ENCODE results near the gene GRM4.
"Not testable (repeated sequence)": the region's sequence is repeated elsewhere in the genome, so short reads cannot be mapped to it uniquely, and the experiment has no call there.

Gene GRM4

DNA sequence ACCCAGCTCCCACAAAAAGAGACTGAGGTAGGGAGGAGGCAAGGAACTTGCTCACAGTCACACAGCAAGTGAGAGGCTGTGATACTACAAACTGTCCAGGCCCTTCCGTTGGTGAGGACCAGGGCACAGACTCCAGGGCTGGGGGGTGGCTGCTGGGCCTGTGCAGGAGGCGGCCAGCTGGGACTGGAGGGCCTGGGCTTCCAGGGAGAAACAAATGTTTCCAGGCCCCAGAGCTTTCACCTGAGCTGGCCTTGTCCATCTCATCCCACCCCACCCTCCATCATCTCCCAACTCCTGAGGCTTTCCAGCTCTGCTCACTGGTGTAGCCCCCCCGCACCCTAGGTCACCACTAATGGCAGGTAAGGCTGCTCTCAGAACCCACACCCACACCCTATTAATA lies 86.0 kb downstream of the GRM4 start:
- no peak for DNase-seq

DNA sequence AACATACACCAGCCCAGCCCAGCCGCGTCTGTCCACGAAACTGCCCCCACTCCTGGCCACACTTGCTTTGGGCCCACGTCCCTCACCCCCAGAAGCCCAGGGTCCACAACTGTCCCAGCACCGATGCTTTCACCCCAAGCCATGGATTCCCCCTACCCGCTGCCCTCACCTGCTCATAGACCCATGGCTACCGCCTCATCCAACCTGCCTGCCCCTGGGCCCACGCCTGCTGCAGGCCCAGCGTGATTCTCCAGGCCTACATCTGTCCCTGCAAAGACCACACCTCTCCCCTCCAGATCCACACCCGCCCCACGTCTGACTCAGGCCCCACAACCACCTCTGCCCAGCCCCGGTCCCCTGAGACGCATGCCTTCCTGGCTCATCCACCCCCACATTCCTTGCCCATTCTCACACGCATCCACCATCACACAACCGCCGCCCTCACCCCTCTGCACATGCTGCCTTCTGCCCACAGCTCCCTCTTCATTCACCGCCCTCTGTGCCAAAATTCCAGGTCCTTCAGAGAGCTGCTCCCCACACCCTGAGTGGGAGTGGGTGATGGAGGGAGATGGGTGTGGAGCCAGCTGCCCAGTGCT lies 86.7 kb downstream of the GRM4 start:
- DNase-seq, result no peak

DNA sequence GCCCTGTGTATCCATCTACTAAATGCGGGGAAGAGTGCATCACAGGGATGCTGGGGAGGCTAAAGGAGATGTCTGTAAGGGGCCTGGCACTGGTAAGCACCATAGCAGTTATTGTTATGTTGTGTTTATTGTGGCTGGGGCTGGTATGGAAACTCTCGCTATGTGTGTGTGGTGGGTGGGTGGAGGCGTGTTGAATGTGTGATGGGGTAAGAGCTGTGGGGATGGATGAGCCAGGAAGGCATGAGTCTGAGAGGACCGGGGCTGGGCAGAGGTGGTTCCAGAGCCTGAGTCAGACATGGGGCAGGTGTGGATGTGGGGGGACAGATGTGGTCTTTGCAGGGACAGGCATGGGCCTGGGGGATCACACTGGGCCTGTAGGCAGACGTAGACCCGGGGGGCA lies 88.1 kb downstream of the GRM4 start:
- no peak for DNase-seq

DNA sequence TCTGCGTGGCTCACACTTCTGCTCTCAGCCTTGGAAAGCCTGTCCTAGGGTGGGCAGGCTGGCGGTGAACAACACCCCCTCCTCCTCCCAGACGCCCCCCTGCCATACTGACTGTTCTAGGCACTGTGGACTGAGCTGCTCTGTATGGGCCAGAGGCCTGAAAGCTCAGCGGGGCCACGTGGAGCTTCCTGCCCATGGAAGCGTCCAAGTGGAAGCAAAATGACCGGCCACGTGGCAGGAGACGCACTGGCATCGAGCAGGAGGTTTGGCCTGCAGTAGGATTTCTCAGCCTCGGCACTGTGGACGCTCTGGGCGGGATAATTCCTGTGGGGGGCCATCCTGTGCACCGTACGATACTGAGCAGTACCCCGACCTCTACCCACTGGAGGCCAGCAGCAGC lies 88.7 kb downstream of the GRM4 start:
- no peak for DNase-seq

DNA sequence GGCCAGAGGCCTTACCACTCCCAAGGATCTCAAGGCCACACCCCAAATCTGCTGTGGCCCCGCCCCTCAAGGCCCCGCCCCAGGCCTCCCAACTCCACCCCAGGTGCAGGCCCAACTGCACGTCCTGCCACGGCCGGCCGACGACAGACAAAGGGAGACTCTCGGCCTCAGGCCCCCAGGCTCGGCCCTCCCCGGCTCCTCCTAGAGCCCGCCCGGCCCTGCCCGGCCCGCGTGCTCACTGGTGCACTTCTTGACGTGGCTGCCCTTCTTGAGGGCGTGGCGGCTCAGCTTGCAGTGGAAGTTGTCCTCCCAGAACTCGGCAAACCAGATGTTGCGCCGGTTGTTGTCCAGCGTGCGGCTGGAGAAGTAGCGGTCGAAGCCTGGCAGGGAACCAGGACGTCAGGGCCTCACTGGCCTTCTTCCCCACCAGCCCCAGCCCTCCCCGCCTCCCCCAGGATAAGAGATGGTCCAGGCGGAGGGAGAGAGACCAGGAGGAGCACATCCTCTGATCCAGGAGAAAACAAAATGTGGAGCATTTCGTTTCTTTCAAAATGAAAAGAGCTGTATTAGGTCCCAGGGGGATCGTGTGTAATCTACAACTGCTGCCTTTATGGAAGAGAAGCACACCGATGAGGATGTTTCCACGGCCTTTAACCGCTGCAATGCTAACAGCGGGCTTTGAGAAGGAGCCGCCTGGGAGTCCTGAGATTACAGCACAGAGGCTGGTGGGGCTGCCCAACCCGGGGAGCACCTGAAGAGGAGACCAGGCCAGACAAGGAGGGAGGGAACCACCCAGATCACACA lies 89.4 kb downstream of the GRM4 start:
- DNase-seq, result no peak

DNA sequence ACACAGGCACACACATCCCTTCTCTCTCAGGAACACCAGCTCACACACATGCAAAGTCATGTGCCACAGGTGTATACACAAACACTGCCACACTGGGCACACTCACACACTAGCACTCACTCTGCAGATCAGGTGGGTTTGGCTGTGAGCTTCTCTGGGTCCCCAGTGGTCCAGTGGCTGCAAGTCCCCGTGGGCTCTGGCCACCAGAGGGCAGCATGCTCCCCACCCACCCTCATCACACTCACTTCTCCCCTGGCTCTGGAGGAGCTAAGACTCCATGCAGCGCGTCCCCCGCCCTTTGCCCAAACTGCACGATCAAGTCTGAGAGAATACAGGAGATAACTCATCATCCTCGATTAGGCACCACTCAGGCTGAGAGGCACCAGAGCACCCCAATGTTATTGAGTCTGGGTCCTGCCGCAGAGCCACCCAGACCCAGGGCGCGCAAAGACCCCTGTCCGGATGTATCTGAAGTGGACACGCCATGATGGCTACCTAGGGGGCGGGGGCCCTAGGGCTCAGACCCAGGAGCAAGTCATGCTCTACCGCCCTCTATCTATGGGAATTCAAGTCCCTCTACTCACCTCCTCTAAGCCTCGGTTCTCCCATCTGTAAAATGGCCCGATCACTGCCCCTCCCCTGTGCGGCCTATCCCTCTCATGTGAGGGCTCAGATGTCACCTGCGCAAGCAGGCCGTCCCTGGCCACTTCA lies 90.5 kb downstream of the GRM4 start:
- peak; percentile 85 for DNase-seq

DNA sequence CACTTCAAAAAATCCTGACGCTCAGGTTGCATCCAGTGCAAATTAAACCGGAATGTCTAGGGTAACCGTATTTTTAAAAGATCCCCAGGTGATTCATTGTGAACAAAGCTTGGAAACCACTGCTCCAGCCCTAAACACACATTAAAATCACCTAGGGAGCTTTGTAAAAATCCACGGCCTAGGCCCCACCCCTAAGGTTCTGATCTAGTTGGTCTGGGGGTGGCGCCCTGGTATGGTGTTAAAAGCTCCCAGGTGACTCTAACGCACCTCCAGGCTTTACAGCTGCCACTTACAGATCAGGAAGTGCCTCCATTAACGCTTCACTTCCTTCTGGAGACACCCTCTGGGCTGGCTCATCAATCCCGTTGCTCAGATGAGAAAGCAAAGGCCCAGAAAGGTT lies 92.2 kb downstream of the GRM4 start:
- no peak for DNase-seq

DNA sequence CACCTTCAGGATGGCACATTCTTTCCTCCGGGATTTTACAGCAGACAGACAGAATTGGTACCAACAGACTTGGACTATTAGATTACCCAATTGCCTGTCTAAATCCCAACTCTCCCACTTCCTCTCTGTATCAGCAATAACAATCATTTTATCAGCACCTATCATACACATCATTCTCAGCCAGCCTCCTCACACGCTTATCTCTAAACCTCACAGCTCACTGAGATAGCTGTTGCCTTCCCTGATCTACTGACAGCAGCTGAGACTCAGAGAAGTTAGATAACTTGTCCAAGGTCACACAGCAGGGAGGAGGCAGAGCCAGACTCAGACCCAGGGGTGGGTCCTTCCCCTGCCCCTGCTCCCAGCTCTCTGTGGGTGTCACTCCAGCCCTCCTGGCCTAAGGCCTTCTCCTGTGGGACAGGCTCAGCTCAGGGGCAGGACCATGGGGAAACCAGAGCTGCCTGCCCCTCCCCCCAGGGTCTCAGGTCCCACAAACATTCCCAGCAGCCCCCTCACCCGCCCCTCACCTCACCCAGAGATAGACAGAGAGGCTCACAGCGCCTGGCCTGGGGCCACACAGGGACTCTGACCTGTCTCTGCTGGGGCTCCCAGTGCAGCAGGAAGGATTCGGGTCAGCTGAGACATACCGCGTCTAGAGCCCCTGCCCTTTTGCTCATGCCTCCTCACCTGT lies 92.8 kb downstream of the GRM4 start:
- DNase-seq, result no peak

DNA sequence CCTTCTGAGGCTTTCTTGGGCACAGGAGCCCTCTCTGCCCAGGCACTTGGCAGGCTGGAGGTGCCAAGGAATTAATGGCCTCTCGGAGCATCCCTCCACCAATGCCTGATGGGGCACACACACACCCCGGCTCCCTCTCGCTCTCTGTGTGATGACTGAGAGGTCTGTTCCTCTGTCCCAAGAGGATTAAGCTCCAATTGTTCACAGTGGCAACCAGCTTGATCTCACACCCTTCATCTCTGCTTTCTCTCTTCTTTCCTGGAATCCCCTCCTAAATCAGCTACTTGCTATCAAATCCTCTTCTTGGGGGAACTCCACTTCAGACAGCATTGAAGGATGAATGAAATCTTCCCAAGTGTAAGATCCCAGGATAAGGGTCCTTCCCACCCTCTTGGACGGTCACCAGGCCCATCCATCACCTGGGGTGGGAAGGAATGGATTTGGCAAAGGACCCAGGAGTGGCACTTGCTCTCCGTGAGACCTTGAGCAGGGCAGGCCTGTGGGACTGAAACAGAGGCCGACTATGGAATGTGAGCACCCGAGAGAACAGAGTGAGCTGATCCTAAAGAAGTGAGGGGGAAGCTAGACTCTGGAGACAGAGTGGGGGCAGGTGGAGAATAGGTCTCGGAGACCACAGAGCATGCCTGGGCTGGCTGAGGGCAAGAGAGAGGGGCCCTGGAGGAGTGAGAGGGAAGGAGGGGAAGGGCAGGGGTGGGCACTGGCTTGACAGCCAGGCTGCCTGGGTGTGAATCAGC lies 93.6 kb downstream of the GRM4 start:
- DNase-seq, result no peak

DNA sequence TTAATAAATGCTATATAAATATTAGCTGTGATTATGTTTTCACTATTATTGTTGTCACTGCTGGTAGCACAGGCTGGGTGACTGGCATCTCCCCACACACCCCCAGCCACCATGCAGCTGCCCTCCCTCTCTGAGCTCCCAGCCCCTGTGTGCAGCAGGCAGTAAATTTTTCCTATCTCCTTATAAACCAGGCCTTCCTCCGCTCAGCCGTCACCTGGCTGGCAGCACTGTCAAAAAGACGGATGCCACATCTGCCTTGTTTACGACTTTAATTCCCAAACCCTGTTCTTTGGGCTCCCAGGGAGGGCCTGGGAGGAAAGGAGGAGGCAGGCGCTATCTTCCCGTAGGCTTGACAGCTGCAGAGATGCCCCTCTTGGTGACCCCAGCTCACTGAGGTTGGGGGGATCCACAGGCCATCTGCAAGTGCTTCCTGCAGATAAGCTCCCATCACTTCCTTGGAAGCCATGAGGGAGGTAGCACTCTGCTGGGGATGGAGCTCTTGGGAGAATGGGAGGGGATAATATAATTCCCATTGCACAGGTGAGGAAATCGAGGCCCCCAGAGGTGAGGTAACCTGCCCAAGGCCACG lies 94.5 kb downstream of the GRM4 start:
- no peak for DNase-seq

DNA sequence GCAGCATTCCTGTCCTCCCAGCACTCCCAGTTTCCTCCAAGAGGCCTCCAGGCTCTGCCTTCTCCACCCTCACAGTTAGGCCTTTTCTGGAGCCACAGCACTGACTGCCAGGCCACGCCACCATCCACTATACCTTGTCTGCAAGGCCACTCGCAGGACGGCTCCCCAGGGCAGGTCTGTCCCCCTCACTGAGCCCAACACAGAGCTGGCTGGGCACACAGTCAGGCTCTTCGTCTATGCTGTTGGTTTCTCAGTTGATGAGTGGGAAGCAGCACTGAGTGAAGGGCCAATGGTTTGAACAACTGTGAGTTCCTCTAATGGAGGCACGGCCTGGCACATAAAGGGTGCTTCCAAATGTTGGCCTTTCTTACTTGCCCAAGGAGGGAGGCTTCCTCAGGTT lies 95.2 kb downstream of the GRM4 start:
- no peak for DNase-seq

DNA sequence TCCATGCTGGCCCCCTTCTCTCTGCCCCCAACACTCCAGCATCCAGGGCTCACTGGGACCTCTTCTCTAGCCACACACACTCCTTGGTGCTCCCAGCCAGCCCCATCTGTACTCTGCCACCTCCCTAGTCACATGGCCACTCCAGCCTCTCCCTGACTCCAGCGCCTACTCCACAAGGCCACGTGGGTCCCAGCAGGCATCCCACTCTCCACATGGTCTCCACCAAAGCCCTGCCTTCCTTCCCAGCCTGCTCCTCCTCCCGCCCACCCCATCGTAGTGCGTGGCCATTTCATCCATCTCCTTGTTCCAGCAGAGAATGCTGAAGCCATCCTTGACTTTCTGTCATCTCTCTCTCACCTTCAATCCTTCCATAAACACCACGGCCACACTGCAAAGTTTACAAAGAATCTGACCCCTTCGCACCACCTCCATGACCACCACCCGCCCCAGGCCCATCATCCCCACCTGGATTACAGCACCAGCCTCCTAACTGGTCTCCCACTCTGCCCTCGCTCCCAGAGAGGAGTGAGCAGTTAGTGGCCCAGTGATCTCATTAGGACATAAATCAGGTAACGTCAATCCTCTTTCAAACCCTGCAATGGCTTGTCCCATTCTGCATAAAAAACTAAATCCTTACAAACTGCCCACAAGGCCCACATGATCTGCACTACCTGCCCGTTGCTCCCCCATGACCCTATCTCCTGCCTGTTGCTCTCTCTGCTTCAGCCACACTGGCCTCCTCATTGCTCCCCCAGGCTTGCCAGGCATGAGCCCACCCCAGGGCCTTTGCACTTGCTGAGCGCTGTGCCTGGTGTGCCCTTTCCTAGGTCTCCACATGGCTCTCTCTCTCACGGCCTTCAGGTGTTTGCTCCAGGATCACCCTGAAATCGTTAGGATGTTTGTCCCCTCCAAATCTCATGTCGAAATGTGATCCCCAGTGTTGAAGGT lies 96.2 kb downstream of the GRM4 start:
- DNase-seq, result no peak

DNA sequence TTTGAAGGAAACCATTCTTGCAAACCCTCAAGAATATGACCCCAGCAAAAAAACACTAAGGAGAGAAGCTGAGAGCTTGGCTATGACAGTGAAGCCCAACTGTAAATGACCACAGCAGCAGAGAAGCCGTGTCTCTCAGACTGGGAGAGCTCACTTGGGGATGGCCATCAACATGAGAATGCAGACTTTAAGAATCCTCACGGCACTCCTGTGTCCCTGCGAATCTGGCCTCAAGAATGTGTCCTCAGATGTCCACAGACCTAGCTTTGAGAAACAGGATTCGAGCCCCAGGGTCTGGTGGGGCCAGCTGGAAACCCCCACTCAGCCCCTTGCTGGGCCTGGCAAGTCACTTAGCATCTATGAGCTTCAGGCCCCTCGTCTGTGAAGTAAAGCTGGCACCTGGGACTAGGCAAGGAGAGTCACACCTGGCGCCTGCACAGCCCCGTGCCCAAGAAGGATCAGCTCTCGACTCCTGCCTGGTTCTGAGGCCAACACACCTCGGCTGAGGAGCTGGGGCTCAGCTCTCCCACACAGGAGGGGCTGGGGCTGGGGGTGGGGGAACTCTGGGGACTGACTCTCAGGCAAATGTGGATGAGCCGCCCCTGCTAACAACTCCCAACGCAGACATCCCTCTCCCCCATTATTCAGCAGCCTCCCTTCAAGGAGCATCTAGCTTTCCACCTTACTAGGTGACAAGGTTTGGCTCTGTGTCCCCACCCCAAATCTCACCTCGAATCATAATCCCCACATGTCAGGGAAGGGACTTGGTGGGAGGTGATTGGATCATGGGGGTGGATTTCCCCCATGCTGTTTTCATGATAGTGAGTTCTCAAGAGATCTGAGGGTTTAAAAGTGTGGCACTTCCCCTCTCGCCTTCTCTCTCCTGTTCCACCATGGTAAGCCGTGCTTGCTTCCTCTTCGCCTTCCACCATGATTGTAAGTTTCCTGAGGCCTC lies 97.7 kb downstream of the GRM4 start:
- DNase-seq, result no peak

DNA sequence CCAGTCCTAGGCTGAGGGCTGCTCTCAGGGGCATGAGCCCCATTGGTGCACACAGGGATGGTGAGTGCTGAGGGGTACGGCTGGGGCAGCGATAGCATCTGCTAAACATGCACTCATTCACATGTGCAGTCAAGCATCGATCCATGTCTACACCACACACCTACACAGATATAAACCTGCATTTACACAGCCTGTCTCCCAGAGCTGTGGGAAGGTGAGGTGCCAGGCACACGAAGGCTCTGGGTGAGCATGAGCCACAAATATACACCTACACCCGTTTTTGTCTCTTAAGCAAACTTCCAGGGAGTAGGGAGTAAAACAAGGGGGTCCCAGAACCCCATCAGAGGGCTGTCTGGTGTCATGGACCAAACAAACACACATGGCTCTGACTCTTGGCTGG lies 99.3 kb downstream of the GRM4 start:
- DNase-seq, result no peak

DNA sequence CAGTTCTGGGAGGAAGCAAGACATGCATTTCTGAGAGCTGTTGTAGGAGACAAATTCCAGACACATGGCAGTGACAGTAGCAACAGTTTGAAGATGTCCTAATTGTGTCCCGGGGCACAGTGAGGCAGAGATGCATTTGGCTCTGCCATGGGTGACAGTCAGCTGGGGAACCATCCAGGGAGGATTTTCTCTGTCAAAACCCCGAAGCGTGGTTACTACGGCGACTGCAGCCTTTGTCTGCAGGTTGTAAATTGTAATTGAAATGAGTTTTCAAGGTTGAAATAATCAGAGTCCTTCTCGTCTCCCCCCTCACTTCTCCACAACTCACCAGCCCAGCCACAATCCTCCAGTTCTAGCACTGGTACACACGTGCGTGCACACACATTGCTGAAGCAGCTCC lies 100.1 kb downstream of the GRM4 start:
- DNase-seq, result no peak

DNA sequence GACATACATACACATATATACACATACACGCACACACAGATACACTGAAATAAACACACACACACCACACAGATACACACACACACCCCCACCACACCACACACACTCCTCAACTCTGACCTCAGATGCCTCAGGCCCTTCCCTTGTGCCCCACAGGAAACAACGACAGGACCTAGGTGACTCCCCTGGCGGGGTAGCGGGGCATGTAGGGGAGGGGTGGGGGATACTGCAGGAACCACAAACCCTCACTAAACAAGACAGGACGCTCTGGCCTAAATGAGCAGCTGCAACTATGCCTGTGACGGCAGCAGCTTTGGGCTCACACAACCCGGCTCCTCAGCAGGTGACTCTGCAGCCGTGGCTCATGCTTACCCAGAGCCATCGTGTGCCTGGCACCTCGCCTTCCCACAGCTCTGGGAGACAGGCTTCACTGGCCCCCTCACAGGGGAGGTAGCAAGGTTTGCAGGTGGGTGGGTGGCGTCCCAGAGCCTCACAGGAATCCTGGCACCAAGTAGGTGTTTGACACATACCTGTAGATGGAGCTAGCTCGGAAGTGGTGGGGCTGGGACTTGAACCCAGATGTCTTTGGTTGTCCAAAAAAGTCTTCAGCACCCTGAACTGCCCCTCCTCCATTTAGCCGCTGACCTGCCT lies 100.8 kb downstream of the GRM4 start:
- no peak for DNase-seq

DNA sequence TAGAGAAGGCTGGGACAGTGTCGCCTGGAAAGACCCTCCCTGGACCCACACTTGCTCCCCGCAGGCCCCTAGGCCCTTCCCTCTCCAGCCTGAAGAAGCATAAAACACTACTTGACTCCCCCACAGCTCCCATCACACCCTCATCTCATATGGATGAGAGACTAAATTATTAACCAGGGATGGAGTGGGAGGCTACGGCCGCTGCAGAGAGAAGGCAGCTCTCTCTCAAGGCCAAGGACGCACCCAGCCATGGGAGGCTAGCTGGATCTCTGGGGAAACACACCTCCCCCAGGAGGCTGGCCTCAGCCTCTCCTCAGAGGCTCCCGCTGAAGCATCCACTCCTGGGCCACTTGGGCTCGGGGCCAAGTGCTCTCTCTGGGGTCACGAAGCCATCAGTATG lies 102.5 kb downstream of the GRM4 start:
- DNase-seq, result no peak

DNA sequence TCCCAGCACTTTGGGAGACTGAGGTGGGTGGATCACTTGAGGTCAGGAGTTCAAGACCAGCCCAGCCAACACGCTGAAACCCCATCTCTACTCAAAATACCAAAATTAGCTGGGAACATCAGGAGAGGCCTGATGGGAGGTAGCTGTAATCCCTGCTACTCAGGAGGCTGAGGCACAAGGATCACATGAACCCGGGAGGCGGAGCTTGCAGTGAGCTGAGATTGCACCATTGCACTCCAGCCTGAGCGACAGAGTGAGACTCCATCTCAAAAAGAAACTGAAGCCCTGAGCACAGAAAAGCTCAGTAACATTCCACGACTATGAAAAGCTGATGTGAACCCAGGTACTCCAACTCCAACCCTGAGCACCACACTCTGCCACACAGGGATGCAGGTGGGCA lies 103.9 kb downstream of the GRM4 start:
- DNase-seq, result not testable (repeated sequence)

DNA sequence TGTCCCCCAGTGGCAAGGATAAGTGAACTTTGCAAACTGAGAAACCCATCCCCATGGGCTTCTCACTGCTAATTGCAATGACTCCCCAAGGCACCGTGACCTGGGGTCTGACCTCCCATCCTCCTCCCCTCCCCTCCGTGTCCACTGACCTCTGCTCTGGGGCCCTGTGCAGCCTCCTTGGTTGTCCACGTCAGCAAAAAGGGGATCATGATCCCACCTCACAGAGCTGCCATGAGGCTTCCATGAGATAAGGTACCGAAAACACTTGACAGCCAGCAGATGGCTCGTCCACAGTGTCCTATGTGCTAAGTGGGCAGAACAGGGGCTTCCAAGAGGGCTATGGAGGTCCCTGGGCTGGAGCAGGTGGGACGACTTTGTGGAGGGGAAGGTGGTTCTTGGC lies 104.5 kb downstream of the GRM4 start:
- no peak for DNase-seq

DNA sequence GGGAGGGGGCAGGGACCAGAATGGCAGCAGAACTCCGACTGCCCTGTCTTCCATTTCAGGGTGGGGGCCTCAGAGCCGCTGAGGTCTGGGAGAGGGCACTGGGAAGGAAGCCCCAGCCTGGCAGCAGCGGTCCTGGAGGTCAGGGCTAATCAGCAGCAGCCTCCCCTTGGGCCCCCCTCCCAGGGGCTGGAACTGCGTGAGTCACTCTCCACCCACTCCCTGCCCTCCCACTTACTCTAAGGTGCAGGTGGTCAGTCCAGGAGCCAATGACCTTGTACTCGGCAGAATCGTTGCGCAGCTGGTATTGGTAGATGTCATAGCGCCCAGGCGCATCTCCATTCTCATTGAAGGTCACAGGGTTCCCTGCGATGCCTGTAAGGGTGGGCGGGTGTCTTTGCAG lies 105.9 kb downstream of the GRM4 start:
- DNase-seq, result no peak
